Measurements from ENCODE around the gene KRTAP5-4.
"Not testable (repeated sequence)": the region's sequence is repeated elsewhere in the genome, so short reads cannot be mapped to it uniquely, and the experiment has no call there.

Gene KRTAP5-4

GRCh38 chr11:1637628-1638027 lies 15.7 kb upstream of the KRTAP5-4 start:
- DNase-seq (ENCODE audit: low spot score), result no peak

GRCh38 chr11:1636291-1636950 lies 14.5 kb upstream of the KRTAP5-4 start:
- no peak for DNase-seq (ENCODE audit: low spot score)

GRCh38 chr11:1633864-1634263 lies 11.9 kb upstream of the KRTAP5-4 start:
- DNase-seq (ENCODE audit: low spot score), result no peak

GRCh38 chr11:1632053-1632714 lies 10.2 kb upstream of the KRTAP5-4 start:
- no peak for DNase-seq (ENCODE audit: low spot score)

- no peak for DNase-seq (ENCODE audit: low spot score)
These were observed 9.2 kb upstream of the KRTAP5-4 start for GRCh38 chr11:1631066-1631568.

GRCh38 chr11:1630271-1630670 lies 8.3 kb upstream of the KRTAP5-4 start:
- no peak for DNase-seq (ENCODE audit: low spot score)

- DNase-seq (ENCODE audit: low spot score), result no peak
These were observed 7.6 kb upstream of the KRTAP5-4 start, which contains the start of gene KRTAP5-5 for GRCh38 chr11:1629326-1630185. Gene KRTAP5-5 (plus strand): TSS chr11:1629775. CDS start chr11:1629841, 66 bp downstream.

- peak; percentile 52 for DNase-seq (ENCODE audit: low spot score)
These were observed 6.8 kb upstream of the KRTAP5-4 start for GRCh38 chr11:1628506-1629325.

- no peak for DNase-seq (ENCODE audit: low spot score)
These were observed 3.6 kb upstream of the KRTAP5-4 start for GRCh38 chr11:1625541-1625940.

GRCh38 chr11:1624621-1625020 lies 2.7 kb upstream of the KRTAP5-4 start:
- no peak for DNase-seq (ENCODE audit: low spot score)

- DNase-seq (ENCODE audit: low spot score), result no peak
These were observed 1.8 kb upstream of the KRTAP5-4 start for GRCh38 chr11:1623716-1624115.

- no peak for DNase-seq (ENCODE audit: low spot score)
These were observed 2.5 kb downstream of the KRTAP5-4 start for GRCh38 chr11:1619449-1619848.

GRCh38 chr11:1618231-1618630 lies 3.7 kb downstream of the KRTAP5-4 start:
- no peak for DNase-seq (ENCODE audit: low spot score)

GRCh38 chr11:1608363-1608762 lies 13.6 kb downstream of the KRTAP5-4 start, which contains the start of gene KRTAP5-3:
Gene KRTAP5-3 (minus strand): TSS chr11:1608463. CDS start chr11:1608385, 78 bp downstream.
- no peak for DNase-seq (ENCODE audit: low spot score)

GRCh38 chr11:1607901-1608300 lies 14.0 kb downstream of the KRTAP5-4 start:
- DNase-seq (ENCODE audit: low spot score), result not testable (repeated sequence)

GRCh38 chr11:1607156-1607845 lies 14.6 kb downstream of the KRTAP5-4 start:
- not testable (repeated sequence) for DNase-seq (ENCODE audit: low spot score)

GRCh38 chr11:1605923-1606322 lies 16.0 kb downstream of the KRTAP5-4 start:
- not testable (repeated sequence) for DNase-seq (ENCODE audit: low spot score)

- no peak for DNase-seq (ENCODE audit: low spot score)
These were observed 17.2 kb downstream of the KRTAP5-4 start for GRCh38 chr11:1604711-1605110.

GRCh38 chr11:1604181-1604580 lies 17.8 kb downstream of the KRTAP5-4 start:
- DNase-seq (ENCODE audit: low spot score), result no peak

GRCh38 chr11:1603629-1604028 lies 18.3 kb downstream of the KRTAP5-4 start:
- DNase-seq (ENCODE audit: low spot score), result no peak

GRCh38 chr11:1601663-1602062 lies 20.3 kb downstream of the KRTAP5-4 start:
- not testable (repeated sequence) for DNase-seq (ENCODE audit: low spot score)
